DOHH2 (cell line): ENCODE measurements around the gene TNFAIP8L1.

ENCODE experiments used
- H3F3A ChIP-seq: fragments of 200-600 bp; sonication (generic), shearing (Covaris generic); 2 replicates; pipeline ENCODE4 v1.6.0; 2016; ENCODE audit warnings: antibody characterized with exemption, mild to moderate bottlenecking; ENCODE audit not compliant: control insufficient read depth, insufficient read depth
- H3K27ac ChIP-seq: fragments of 200-600 bp; sonication (generic); 2 replicates; pipeline ENCODE4 v1.5.1; 2014; ENCODE audit warnings: low read depth, mild to moderate bottlenecking, low read length, moderate library complexity
- H3K27me3 ChIP-seq: fragments of 200-600 bp; sonication (generic); 2 replicates; pipeline ENCODE4 v1.6.1; 2014; ENCODE audit warnings: mild to moderate bottlenecking, low read length, mixed read lengths; ENCODE audit not compliant: control insufficient read depth
- H3K36me3 ChIP-seq: fragments of 200-600 bp; sonication (generic); 2 replicates; pipeline ENCODE4 v1.6.1; 2014; ENCODE audit warnings: mild to moderate bottlenecking, low read length, moderate library complexity, mixed read lengths; ENCODE audit not compliant: control insufficient read depth
- H3K4me1 ChIP-seq: fragments of 200-600 bp; sonication (generic); 2 replicates; pipeline ENCODE4 v1.6.1; 2014; ENCODE audit warnings: mild to moderate bottlenecking, low read length, mixed read lengths; ENCODE audit not compliant: control insufficient read depth
- H3K4me2 ChIP-seq: fragments of 200-600 bp; sonication (generic); 2 replicates; pipeline ENCODE4 v1.6.0; 2014; ENCODE audit warnings: mild to moderate bottlenecking, low read length, moderate library complexity
- H3K4me3 ChIP-seq: fragments of 200-600 bp; sonication (generic); 2 replicates; pipeline ENCODE4 v1.5.1; 2014; ENCODE audit warnings: mild to moderate bottlenecking, low read length, mixed read lengths
- H3K79me2 ChIP-seq: fragments of 200-600 bp; sonication (generic); 2 replicates; pipeline ENCODE4 v1.6.1; 2014; ENCODE audit warnings: mild to moderate bottlenecking, low read length, mixed read lengths; ENCODE audit not compliant: control insufficient read depth
- H3K9me2 ChIP-seq: fragments of 200-600 bp; sonication (generic); replicated peaks from 2 replicates; pipeline ENCODE4 v1.6.1; 2014; ENCODE audit warnings: mild to moderate bottlenecking, low read length, mixed read lengths; ENCODE audit not compliant: control insufficient read depth
- H3K9me3 ChIP-seq: fragments of 200-600 bp; sonication (generic); 2 replicates; pipeline ENCODE4 v1.6.1; 2014; ENCODE audit warnings: antibody characterized with exemption, low read length, mixed read lengths; ENCODE audit not compliant: control insufficient read depth, insufficient read depth
- H4K20me1 ChIP-seq: fragments of 200-600 bp; sonication (generic); 2 replicates; pipeline ENCODE4 v1.6.0; 2014; ENCODE audit warnings: low read depth, mild to moderate bottlenecking, antibody characterized with exemption, low read length, moderate library complexity; ENCODE audit not compliant: control insufficient read depth, insufficient read depth
- CTCF ChIP-seq: fragments of 200-600 bp; sonication (generic); IDR thresholded peaks from one replicate; pipeline ENCODE4 v1.5.1; 2014; ENCODE audit warnings: antibody characterized with exemption, mild to moderate bottlenecking, low read depth, low read length; ENCODE audit not compliant: poor library complexity, severe bottlenecking
- EZH2phosphoT487 ChIP-seq: fragments of 200-600 bp; sonication (generic); IDR thresholded peaks from 2 replicates; pipeline ENCODE4 v1.6.1; 2017; ENCODE audit warnings: borderline replicate concordance, mild to moderate bottlenecking, antibody characterized with exemption, low read length, moderate library complexity, mixed read lengths

TNFAIP8L1 gene

GRCh38 chr19:4597975-4598671 is 41.2 kb upstream of the TNFAIP8L1 start:
- no peaks in the 10 kb centered on the region for H3K36me3 ChIP-seq
- H3F3A ChIP-seq = no peaks in the 10 kb centered on the region
- no peaks in the 10 kb centered on the region for H3K79me2 ChIP-seq
- no peak for TF ChIP-seq EZH2phosphoT487
- TF ChIP-seq CTCF = no peak
- H3K4me2 ChIP-seq = peak overlapping the region; percentile 72
- peaks cover 12% of the 10 kb centered on the region for H3K4me1 ChIP-seq
- peak overlapping the region; percentile 57 for H3K4me3 ChIP-seq
- no peak overlapping the region for H3K27ac ChIP-seq
- H4K20me1 ChIP-seq = no peaks in the 10 kb centered on the region
- H3K9me2 ChIP-seq = no peaks in the 10 kb centered on the region; the same call in 1 of the 2 replicates
- no peaks in the 10 kb centered on the region; the same call in 1 of the 2 replicates for H3K27me3 ChIP-seq
- H3K9me3 ChIP-seq = no peaks in the 10 kb centered on the region

GRCh38 chr19:4598712-4599111 is 40.6 kb upstream of the TNFAIP8L1 start:
- H3F3A ChIP-seq = no peaks in the 10 kb centered on the region
- H4K20me1 ChIP-seq = no peaks in the 10 kb centered on the region
- no peaks in the 10 kb centered on the region; the same call in 1 of the 2 replicates for H3K27me3 ChIP-seq
- no peaks in the 10 kb centered on the region for H3K36me3 ChIP-seq
- H3K9me3 ChIP-seq = no peaks in the 10 kb centered on the region
- no peaks in the 10 kb centered on the region for H3K79me2 ChIP-seq
- peak overlapping the region; percentile 72 for H3K4me2 ChIP-seq
- TF ChIP-seq EZH2phosphoT487 (no peak), CTCF (no peak)
- no peaks in the 10 kb centered on the region; the same call in 1 of the 2 replicates for H3K9me2 ChIP-seq
- H3K4me1 ChIP-seq = peaks cover 12% of the 10 kb centered on the region
- H3K27ac ChIP-seq = no peak overlapping the region
- H3K4me3 ChIP-seq = no peak overlapping the region; the same call in 1 of the 2 replicates

- no peaks in the 10 kb centered on the region for H3K36me3 ChIP-seq
- no peak overlapping the region for H3K27ac ChIP-seq
- no peak overlapping the region for H3K4me2 ChIP-seq
- TF ChIP-seq CTCF = no peak
- no peak for TF ChIP-seq EZH2phosphoT487
- H3K9me2 ChIP-seq = no peaks in the 10 kb centered on the region; the same call in 1 of the 2 replicates
- H3K4me3 ChIP-seq = no peak overlapping the region
- no peaks in the 10 kb centered on the region for H3F3A ChIP-seq
- H3K79me2 ChIP-seq = no peaks in the 10 kb centered on the region
- H3K9me3 ChIP-seq = no peaks in the 10 kb centered on the region
- no peaks in the 10 kb centered on the region; the same call in 1 of the 2 replicates for H3K27me3 ChIP-seq
- H4K20me1 ChIP-seq = no peaks in the 10 kb centered on the region
- H3K4me1 ChIP-seq = peaks cover 12% of the 10 kb centered on the region
These were observed 39.2 kb upstream of the TNFAIP8L1 start for GRCh38 chr19:4600082-4600481.
